ENCODE measurements around the gene THAP12. TPM values are rescaled to one million over a fixed set of nuclear protein-coding genes. Genes with fewer than 3 reads are reported as not detected.

THAP12 gene
- total RNA-seq, 1 experiment from 2014 or later = 27.6 TPM

GRCh38 chr11:76365038-76365679 lies 15.8 kb downstream of the THAP12 start (continued):
- no peak for TF ChIP-seq PRDM15 (CRISPR knock-in tag; IDR thresholded peaks at IDR 0.05)

- Mint-ChIP-seq H3K4me1 (peaks cover 8% of the 10 kb centered on the region), H3K27me3 (ENCODE audit: low read depth) (no peaks in the 10 kb centered on the region), H3K27ac (no peak overlapping the region), H3K4me3 (no peak overlapping the region), H3K9me3 (no peaks in the 10 kb centered on the region), H3K36me3 (peaks cover 4% of the 10 kb centered on the region; the same call in 1 of the 2 replicates)
- ATAC-seq (no peak), DNase-seq (ENCODE audit: low spot score) (no peak)
- ChIA-PET CTCF (no interaction called here), POLR2A (interaction anchor here (0.7 kb wide), 1 partner anchor 235 kb away, joined by 3 read pairs; no protein-coding TSS in a partner anchor)
- TF ChIP-seq FOXK1 (CRISPR knock-in tag; IDR thresholded peaks at IDR 0.05) (no peak), ZNF416 (CRISPR knock-in tag; IDR thresholded peaks at IDR 0.05) (no peak), ZNF121 (CRISPR knock-in tag; IDR thresholded peaks at IDR 0.05) (no peak), FOXJ3 (CRISPR knock-in tag; IDR thresholded peaks at IDR 0.05; ENCODE audit: borderline replicate concordance) (no peak), NR3C1 (CRISPR knock-in tag; conservative IDR thresholded peaks at IDR 0.05; ENCODE audit: low read depth) (no peak), TP53 (CRISPR knock-in tag; IDR thresholded peaks at IDR 0.05) (no peak), SP1 (CRISPR knock-in tag; conservative IDR thresholded peaks at IDR 0.05) (no peak), ZNF281 (CRISPR knock-in tag; IDR thresholded peaks at IDR 0.05) (no peak), ZSCAN18 (CRISPR knock-in tag; IDR thresholded peaks at IDR 0.05) (no peak), ZNF423 (CRISPR knock-in tag; IDR thresholded peaks at IDR 0.05) (no peak), HMGA2 (CRISPR knock-in tag; IDR thresholded peaks at IDR 0.05) (no peak), ERG (CRISPR knock-in tag; IDR thresholded peaks at IDR 0.05) (no peak), E2F4 (CRISPR knock-in tag; IDR thresholded peaks at IDR 0.05; ENCODE audit: borderline replicate concordance, low read depth) (no peak), ZNF532 (CRISPR knock-in tag; IDR thresholded peaks at IDR 0.05; ENCODE audit: borderline replicate concordance) (no peak), RORB (CRISPR knock-in tag; IDR thresholded peaks at IDR 0.05) (no peak), FOXP1 (CRISPR knock-in tag; IDR thresholded peaks at IDR 0.05; ENCODE audit: borderline replicate concordance) (no peak), MAX (CRISPR knock-in tag; IDR thresholded peaks at IDR 0.05) (no peak), ETV6 (CRISPR knock-in tag; IDR thresholded peaks at IDR 0.05) (no peak), MYBL2 (CRISPR knock-in tag; IDR thresholded peaks at IDR 0.05) (no peak), GTF2I (CRISPR knock-in tag; conservative IDR thresholded peaks at IDR 0.05) (no peak)
Measured at GRCh38 chr11:76362716-76363115, 18.2 kb downstream of the THAP12 start.
